ENCODE results near the gene CEMIP.
"Not testable (repeated sequence)": the region's sequence is repeated elsewhere in the genome, so short reads cannot be mapped to it uniquely, and the experiment has no call there.

The CEMIP gene

DNA sequence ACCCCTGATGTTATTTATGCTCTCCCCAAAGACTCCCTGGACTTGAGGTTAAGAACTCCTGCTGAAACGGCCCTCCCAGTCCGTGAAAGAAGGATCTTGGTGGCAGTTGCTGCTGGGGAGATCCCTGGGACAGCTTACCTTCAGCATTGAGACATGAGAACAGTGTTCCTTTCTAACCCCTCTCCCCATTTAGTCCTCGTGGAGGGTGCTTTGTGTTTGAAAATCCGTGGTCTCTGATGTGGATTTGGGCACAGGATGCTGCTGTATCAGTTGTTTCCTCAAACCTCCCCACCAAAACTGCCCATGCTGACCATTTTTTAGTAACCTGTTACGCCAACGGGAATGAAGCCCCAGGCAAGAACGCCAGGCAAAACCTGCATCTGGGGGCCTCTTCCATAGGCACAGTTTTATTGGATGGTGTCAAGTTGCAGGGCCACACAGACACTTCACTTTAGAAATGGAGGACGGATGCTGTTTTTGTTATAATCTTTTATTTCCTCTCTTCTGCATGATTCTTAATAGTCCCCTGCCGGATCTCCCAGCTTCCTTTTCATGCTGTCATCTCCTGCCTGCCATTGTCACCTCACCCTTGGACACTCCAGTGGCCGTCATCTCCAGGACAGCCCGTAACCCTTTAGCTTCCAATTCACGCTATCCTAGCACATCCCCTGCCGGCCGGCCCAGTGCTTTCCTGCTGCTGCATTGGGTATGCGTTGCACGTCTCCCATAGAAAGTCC, 31.7 kb upstream of the CEMIP start:
- no peak overlapping the region for H3K4me3 Mint-ChIP-seq
- H3K27ac Mint-ChIP-seq = no peak overlapping the region
- H3K27me3 Mint-ChIP-seq = peaks cover 4% of the 10 kb centered on the region
- H3K4me1 Mint-ChIP-seq = no peaks in the 10 kb centered on the region
- DNase-seq = no peak
- H3K9me3 Mint-ChIP-seq = no peaks in the 10 kb centered on the region
- CTCF ChIA-PET = no interaction called here
- no peaks in the 10 kb centered on the region for H3K36me3 Mint-ChIP-seq

DNA sequence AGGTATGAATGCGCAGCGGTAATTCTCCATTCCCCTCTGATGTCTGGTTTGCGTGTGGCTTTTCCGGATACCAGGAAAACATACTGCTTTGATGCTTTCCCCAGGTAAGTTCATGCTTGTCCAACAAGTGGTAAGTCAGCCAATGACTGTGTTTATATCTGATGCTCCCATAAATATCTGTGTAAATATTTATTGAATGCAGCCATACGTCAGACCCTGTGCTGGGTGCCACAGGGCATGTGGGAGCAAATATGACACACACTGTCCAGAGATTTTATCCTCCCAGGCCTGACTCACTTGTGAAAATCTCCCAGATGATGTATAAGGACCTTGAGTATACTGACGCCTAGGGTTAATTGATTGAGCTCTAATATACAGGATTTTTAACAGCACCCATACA, 29.6 kb upstream of the CEMIP start:
- Mint-ChIP-seq H3K27ac (no peak overlapping the region), H3K27me3 (peaks cover 4% of the 10 kb centered on the region), H3K4me1 (no peaks in the 10 kb centered on the region), H3K36me3 (no peaks in the 10 kb centered on the region), H3K4me3 (no peak overlapping the region), H3K9me3 (no peaks in the 10 kb centered on the region)
- CTCF ChIA-PET = interaction anchor here (1.9 kb wide), 1 partner anchor 27 kb away, joined by 5 read pairs; no protein-coding TSS in a partner anchor
- no peak for DNase-seq

DNA sequence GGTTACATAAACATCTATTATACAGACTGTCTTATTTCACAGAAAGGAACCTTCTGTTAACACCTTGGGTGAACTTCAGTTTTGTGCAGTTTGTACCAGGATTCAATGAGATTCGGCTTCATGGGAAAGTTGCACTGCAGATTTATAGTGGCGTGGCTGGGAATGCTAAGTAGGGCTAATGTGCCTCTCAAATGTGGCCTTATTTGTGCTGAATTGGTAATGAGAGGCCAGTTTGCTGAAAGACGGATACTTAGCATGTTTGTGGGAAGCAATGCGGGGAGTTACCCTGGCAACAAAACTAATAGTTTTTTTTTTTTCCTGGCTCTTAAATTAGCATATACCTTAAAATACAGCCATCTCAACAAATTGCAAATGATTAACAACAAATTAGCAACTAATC, 28.6 kb upstream of the CEMIP start:
- Mint-ChIP-seq H3K27me3 (peaks cover 4% of the 10 kb centered on the region), H3K9me3 (no peaks in the 10 kb centered on the region), H3K4me3 (no peak overlapping the region), H3K27ac (no peak overlapping the region), H3K36me3 (no peaks in the 10 kb centered on the region), H3K4me1 (no peaks in the 10 kb centered on the region)
- CTCF ChIA-PET = interaction anchor here (1.9 kb wide), 1 partner anchor 26 kb away, joined by 5 read pairs; no protein-coding TSS in a partner anchor
- no peak for DNase-seq

DNA sequence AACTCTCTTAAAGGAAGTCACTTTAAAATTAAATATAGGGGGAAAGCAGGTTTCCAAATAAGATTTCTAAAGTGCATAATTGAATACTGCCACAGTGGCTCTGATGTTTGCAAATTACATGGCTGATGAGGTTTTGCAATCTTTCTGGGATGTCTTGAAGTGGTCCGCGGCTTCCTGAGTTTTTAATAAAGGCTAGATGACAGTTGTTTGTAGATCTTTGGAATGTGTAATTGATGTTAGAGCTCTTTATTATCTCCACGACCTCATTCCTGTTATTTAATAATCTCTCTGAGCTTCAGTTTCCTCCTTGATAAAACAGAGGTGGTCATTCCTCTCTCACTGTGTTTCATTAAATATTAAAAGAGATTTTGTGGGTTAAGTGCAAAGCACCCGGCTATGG, 27.0 kb upstream of the CEMIP start:
- CTCF ChIA-PET = no interaction called here
- Mint-ChIP-seq H3K27ac (no peak overlapping the region), H3K4me3 (no peak overlapping the region), H3K9me3 (no peaks in the 10 kb centered on the region), H3K36me3 (no peaks in the 10 kb centered on the region), H3K27me3 (peaks cover 4% of the 10 kb centered on the region), H3K4me1 (no peaks in the 10 kb centered on the region)
- DNase-seq = no peak

DNA sequence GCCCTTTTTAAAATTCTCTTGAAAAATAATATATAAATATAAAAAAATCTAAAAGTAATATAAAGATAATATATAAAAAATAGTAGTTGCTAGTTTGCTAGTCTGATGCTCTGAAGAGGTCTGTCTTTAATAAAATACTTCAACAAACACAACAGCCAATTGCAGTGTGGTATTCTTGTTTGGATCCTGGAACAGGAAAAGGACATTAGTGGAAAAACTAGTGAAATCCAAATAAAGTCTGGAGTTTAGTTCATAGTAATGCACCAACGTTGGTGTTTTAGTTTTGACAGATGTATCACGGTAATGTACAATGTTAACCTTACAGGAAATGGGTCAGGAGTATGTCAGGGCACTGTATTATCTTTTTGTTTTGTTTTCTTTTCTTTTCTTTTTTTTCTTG, 26.0 kb upstream of the CEMIP start:
- H3K27me3 Mint-ChIP-seq = no peaks in the 10 kb centered on the region
- CTCF ChIA-PET = no interaction called here
- no peaks in the 10 kb centered on the region for H3K9me3 Mint-ChIP-seq
- no peak overlapping the region for H3K4me3 Mint-ChIP-seq
- no peaks in the 10 kb centered on the region for H3K4me1 Mint-ChIP-seq
- H3K36me3 Mint-ChIP-seq = no peaks in the 10 kb centered on the region
- no peak for DNase-seq
- no peak overlapping the region for H3K27ac Mint-ChIP-seq

DNA sequence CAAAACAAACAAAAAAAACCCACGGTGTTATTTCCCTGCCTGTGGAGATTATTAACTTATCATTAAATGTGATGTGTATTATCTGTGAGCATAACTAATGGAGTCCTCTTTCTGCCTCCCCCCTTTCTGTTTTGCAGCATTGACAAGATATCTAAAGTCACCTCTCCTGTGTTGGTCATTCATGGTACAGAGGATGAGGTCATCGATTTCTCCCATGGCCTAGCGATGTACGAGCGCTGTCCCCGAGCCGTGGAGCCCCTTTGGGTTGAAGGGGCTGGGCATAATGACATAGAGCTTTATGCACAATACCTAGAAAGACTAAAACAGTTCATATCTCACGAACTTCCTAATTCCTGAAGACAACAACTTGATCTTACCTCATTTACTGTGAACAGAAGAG, 25.2 kb upstream of the CEMIP start:
- Mint-ChIP-seq H3K36me3 (no peaks in the 10 kb centered on the region), H3K27ac (no peak overlapping the region), H3K4me3 (no peak overlapping the region), H3K9me3 (no peaks in the 10 kb centered on the region), H3K27me3 (no peaks in the 10 kb centered on the region), H3K4me1 (no peaks in the 10 kb centered on the region)
- DNase-seq = no peak
- CTCF ChIA-PET = interaction anchor here (1.0 kb wide), 1 partner anchor 299 kb away, joined by 3 read pairs; no protein-coding TSS in a partner anchor

DNA sequence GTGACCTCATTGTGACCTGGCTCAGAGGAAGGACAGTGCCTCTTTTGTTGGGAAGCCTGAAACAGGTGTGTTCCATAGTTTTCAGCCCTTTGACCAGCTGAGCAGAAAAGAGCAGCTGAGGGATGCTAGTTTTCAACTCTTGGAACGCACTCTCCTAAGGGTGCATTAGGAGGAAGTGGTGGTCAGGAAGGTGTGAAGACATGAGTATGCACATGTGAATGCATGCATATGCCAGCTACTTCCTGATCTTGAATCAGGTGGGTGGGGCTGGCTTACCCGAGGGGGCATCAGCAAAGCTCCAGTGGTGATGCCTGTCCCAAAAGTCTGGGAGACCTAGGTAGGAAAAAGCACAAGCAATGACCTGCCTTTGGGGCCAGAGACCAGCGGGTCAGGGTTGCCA, 23.3 kb upstream of the CEMIP start:
- DNase-seq = no peak
- Mint-ChIP-seq H3K4me3 (no peak overlapping the region), H3K36me3 (no peaks in the 10 kb centered on the region), H3K9me3 (no peaks in the 10 kb centered on the region), H3K27ac (no peak overlapping the region), H3K27me3 (no peaks in the 10 kb centered on the region), H3K4me1 (no peaks in the 10 kb centered on the region)
- CTCF ChIA-PET = no interaction called here

DNA sequence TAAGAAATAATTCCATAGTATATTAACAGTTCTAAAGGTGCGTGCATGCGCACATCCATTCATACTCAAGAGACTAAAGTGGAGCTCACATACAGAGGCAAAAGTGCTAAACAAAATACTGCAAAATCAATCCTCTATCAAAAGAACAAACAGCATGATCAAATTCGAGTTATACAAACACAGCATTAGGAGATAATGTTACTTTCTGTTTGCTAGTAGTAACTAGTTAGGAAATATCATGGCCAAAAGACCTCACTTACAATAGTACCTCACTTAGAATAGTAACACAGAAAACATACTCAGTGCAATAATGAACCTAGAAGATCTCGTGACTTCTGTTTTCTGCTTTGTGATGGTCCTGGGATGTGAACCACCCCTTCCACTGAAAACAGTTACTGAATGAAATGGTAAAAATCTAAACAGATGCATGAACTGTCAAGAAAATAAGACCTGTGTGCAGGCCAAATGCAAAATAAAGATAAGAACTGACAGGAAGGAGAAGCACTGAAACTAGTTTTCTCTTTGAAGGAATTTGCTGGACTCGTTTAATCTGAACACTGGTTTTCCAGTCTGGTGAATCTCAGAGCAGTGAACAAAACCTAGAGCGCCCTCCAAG, 20.9 kb upstream of the CEMIP start:
- Mint-ChIP-seq H3K27me3 (no peaks in the 10 kb centered on the region), H3K4me3 (no peak overlapping the region), H3K36me3 (no peaks in the 10 kb centered on the region), H3K4me1 (no peaks in the 10 kb centered on the region), H3K9me3 (no peaks in the 10 kb centered on the region), H3K27ac (no peak overlapping the region)
- DNase-seq = no peak
- CTCF ChIA-PET = no interaction called here

DNA sequence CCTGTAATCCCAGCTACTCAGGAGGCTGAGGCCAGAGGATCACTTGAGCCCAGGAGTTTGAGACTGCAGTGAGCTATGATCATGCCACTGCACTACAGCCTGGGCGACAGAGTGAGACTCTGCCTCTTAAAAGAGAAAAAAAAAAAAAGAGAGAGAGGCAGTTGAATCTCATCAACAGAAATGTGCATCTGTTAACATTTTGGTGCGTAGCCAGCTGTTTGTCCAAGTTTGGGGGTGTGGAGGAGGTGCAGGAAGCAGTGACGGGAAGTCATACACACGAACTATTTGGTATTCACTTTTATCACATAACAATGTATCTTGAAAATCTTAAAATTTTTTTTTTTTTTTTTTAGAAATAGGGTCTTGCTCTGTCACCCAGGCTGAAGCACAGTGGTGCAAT, 18.2 kb upstream of the CEMIP start:
- Mint-ChIP-seq H3K4me3 (no peak overlapping the region), H3K27me3 (no peaks in the 10 kb centered on the region), H3K4me1 (no peaks in the 10 kb centered on the region), H3K27ac (no peak overlapping the region), H3K9me3 (no peaks in the 10 kb centered on the region), H3K36me3 (no peaks in the 10 kb centered on the region)
- no peak for DNase-seq
- CTCF ChIA-PET = no interaction called here

DNA sequence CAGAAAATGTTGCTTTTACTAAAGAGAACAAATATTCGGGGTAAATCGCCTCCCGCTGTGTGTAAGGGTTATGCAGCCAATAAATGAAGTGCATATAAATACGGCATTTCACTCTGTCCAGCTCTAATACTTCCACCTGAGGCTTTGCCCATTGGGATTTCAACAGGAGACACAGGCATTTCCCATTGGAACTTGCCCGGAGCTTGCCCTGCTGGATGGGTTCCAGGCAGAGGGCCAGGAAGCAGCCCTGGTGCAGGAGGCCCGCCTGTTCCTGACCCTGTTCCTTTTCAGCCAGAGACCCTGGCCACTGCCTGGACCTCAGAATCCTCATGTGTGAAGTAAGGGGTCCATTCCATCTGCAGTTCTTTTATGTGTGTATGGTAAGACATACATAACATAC, 17.4 kb upstream of the CEMIP start:
- Mint-ChIP-seq H3K36me3 (no peaks in the 10 kb centered on the region), H3K27ac (no peak overlapping the region), H3K4me3 (no peak overlapping the region), H3K4me1 (no peaks in the 10 kb centered on the region), H3K9me3 (no peaks in the 10 kb centered on the region), H3K27me3 (no peaks in the 10 kb centered on the region)
- CTCF ChIA-PET = no interaction called here
- DNase-seq = no peak

DNA sequence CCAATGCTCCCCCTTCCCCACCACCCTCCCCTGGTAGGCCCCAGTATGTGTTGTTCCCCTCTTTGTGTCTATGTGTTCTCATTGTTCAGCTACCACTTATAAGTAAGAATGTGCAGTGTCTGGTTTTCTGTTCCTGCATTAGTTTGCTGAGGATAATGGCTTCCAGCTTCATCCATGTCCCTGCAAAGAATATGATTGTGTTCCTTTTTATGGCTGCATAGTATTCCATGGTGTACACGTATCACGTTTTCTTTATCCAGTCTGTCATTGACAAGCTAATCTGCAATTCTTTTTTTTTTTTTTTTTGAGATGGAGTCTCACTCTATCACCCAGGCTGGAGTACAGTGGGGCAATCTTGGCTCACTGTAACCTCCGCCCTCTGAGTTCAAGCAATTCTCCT, 15.9 kb upstream of the CEMIP start:
- H3K27ac Mint-ChIP-seq, H3K4me3 Mint-ChIP-seq, H3K36me3 Mint-ChIP-seq, DNase-seq, H3K27me3 Mint-ChIP-seq, H3K4me1 Mint-ChIP-seq, CTCF ChIA-PET, H3K9me3 Mint-ChIP-seq: not testable (repeated sequence)

DNA sequence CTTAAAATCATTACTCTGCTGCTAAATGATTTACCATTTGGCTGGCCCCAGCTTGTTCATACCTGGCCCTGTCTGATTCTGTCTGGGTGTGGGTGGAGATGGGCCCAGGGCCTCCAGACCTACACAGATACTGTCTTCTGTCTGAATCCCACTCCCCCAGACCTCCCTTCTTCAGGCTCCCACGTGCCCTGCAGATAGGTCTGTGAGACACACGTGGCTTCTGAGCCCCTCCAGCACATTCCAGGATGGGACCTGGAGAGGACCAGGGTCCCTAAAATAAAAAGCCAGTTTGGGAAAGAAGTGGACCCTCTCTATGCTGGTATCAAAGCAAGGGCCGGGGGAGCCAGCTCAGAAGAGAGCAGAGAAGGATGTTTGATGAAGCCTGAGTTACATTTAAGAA, 14.6 kb upstream of the CEMIP start:
- Mint-ChIP-seq H3K36me3 (no peaks in the 10 kb centered on the region), H3K27ac (no peak overlapping the region), H3K4me3 (no peak overlapping the region), H3K4me1 (no peaks in the 10 kb centered on the region), H3K9me3 (no peaks in the 10 kb centered on the region), H3K27me3 (no peaks in the 10 kb centered on the region)
- DNase-seq = no peak
- CTCF ChIA-PET = no interaction called here

DNA sequence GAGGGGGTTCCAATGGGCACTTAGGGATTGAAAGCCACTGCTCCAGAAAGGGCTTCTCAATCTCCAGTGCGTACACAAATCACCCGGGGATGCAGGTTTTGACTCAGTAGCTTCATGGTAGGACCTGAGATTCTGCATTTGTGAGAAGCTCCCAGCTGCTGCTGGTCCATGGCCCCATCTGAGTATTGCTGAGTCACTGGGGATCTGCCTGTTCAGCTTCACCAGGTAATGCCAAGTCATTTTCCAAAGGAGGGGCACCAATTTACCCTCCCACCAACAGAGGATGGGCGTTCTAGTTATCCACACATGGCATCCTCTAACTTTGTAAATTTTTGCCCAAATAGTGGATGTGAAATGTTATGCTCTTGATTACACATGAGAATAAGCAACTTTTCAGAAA, 12.9 kb upstream of the CEMIP start:
- CTCF ChIA-PET = no interaction called here
- H3K4me3 Mint-ChIP-seq = no peak overlapping the region
- no peaks in the 10 kb centered on the region for H3K9me3 Mint-ChIP-seq
- no peak for DNase-seq
- H3K36me3 Mint-ChIP-seq = no peaks in the 10 kb centered on the region
- no peaks in the 10 kb centered on the region for H3K4me1 Mint-ChIP-seq
- H3K27ac Mint-ChIP-seq = no peak overlapping the region
- no peaks in the 10 kb centered on the region for H3K27me3 Mint-ChIP-seq

DNA sequence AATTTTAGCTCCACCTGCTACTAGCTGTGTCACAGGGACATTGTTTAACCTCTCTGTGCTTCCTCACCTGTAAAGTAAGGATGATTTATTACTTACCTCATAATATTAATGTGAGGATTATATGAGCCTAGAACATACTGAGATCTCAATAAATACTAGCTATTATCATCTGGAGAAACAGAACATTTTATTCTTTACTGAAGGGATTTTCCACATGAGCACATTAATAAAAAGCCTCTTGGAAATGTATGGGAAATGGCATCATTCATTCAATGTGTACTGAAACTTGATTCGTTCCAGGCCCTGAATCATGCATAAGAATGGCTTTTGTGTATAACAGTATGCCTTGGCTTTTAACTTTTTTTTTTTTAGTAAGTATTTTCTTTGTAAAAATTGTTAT, 11.0 kb upstream of the CEMIP start:
- Mint-ChIP-seq H3K9me3 (no peaks in the 10 kb centered on the region), H3K4me1 (no peaks in the 10 kb centered on the region), H3K27ac (no peak overlapping the region), H3K4me3 (no peak overlapping the region), H3K36me3 (no peaks in the 10 kb centered on the region), H3K27me3 (peaks cover 5% of the 10 kb centered on the region)
- no peak for DNase-seq
- CTCF ChIA-PET = interaction anchor here (1.7 kb wide), 1 partner anchor 8 kb away, joined by 9 read pairs; no protein-coding TSS in a partner anchor

DNA sequence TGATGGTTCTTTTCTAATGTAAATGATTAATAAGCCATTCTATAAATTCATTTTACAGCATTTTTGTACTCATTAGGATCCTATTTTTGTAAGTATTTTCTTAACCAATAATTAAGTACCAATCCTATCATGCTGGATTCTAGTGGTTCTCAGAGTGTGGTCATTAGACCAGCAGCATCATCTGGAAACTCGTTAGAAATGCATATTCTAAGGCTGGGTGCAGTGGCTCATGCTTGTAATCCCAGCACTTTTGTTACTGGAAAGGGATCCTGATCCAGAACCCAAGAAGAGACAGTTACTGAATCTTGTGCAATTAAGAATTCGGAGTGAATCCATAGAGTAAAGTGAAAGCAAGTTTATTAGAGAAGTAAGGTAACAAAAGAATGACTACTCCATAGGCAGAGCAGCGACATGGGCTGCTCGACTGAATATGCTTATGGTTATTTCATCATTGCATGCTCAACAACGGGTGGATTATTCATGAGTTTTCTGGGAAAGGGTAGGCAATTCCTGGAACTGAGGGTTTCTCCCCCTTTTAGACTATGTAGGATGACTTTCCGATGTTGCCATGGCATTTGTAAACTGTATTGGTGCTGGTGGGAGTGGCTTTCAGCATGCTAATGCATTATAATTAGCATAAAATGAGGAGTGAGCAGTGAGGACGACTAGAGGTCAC, 9.9 kb upstream of the CEMIP start:
- no peak for DNase-seq
- no peak overlapping the region for H3K27ac Mint-ChIP-seq
- no peaks in the 10 kb centered on the region for H3K9me3 Mint-ChIP-seq
- peaks cover 9% of the 10 kb centered on the region for H3K27me3 Mint-ChIP-seq
- H3K36me3 Mint-ChIP-seq = no peaks in the 10 kb centered on the region
- no peaks in the 10 kb centered on the region for H3K4me1 Mint-ChIP-seq
- CTCF ChIA-PET = interaction anchor here (1.7 kb wide), 1 partner anchor 7 kb away, joined by 9 read pairs; no protein-coding TSS in a partner anchor
- no peak overlapping the region for H3K4me3 Mint-ChIP-seq

Measured in activated naive CD4-positive, alpha-beta T cell treated with anti-CD3 and anti-CD28 coated beads, Interleukin-2, amount 10 ng/mL, durations not matched to agents 7 days and 5 days (primary cell).